Liver (tissue), 3 donors: ENCODE results near the gene LPAR1.

Experiments used
- ATF3 ChIP-seq: IDR thresholded peaks from 2 replicates; pipeline ENCODE4 v1.6.1; 2016; ENCODE audit warnings: antibody characterized with exemption
- CTCF ChIP-seq: fragments of 150-350 bp; IDR thresholded peaks from 2 replicates; pipeline ENCODE4 v1.5.1; 2017; ENCODE audit warnings: improper control_type of control experiment, low read depth, low read length; ENCODE audit not compliant: missing input control
- FOXA2 ChIP-seq: IDR thresholded peaks from 2 replicates; pipeline ENCODE4 v1.6.1; 2016; ENCODE audit warnings: antibody characterized with exemption
- GABPA ChIP-seq, 2 donors: IDR thresholded peaks in 1 of 2; conservative IDR thresholded peaks in 1 of 2; 2 replicates each; pipeline ENCODE4 v1.6.1; 2016; ENCODE audit warnings: antibody characterized with exemption in 2 of 2, mild to moderate bottlenecking in 1 of 2, moderate library complexity in 1 of 2
- JUND ChIP-seq, 2 donors: IDR thresholded peaks; 2 replicates each; pipeline ENCODE4 v1.6.1; 2016; ENCODE audit warnings: antibody characterized with exemption in 2 of 2
- MAX ChIP-seq: IDR thresholded peaks from 2 replicates; pipeline ENCODE4 v1.6.1; 2016; ENCODE audit warnings: antibody characterized with exemption
- NR2F2 ChIP-seq: IDR thresholded peaks from 2 replicates; pipeline ENCODE4 v1.6.1; 2016; ENCODE audit warnings: antibody characterized with exemption
- RAD21 ChIP-seq, 2 donors: IDR thresholded peaks; 2 replicates each; pipeline ENCODE4 v1.6.1; 2016; ENCODE audit warnings: antibody characterized with exemption in 2 of 2, mild to moderate bottlenecking in 2 of 2
- REST ChIP-seq: IDR thresholded peaks from 2 replicates; pipeline ENCODE4 v1.6.1; 2016; ENCODE audit warnings: antibody characterized with exemption, mild to moderate bottlenecking
- SP1 ChIP-seq: IDR thresholded peaks from 2 replicates; pipeline ENCODE4 v1.6.1; 2018; ENCODE audit warnings: antibody characterized with exemption, mild to moderate bottlenecking
- TAF1 ChIP-seq: conservative IDR thresholded peaks from 2 replicates; pipeline ENCODE4 v1.6.1; 2016; ENCODE audit warnings: antibody characterized with exemption, mild to moderate bottlenecking
- YY1 ChIP-seq: IDR thresholded peaks from 2 replicates; pipeline ENCODE4 v1.6.1; 2016; ENCODE audit warnings: antibody characterized with exemption, mild to moderate bottlenecking
- donor health status: healthy.
- donor health status: healthy.

- TF ChIP-seq FOXA2 = no peak
- TF ChIP-seq CTCF = no peak
- no peak for TF ChIP-seq RAD21 (IDR thresholded peaks at IDR 0.05)
- TF ChIP-seq TAF1 = no peak
- no peak for TF ChIP-seq MAX
- no peak for TF ChIP-seq GABPA (IDR thresholded peaks at IDR 0.05 in 1 of 2, conservative IDR thresholded peaks at IDR 0.05 in 1 of 2)
- TF ChIP-seq SP1 = no peak
- no peak for TF ChIP-seq NR2F2
- no peak for TF ChIP-seq ATF3
- TF ChIP-seq JUND (IDR thresholded peaks at IDR 0.05) = no peak
- no peak for TF ChIP-seq REST
- no peak for TF ChIP-seq YY1
Observed at GRCh38 chr9:111076042-111076441, 37.8 kb upstream of the LPAR1 start.
